ENCODE results near the gene PTPN7.

PTPN7 gene

GRCh38 chr1:202140833-202141232 lies 19.6 kb downstream of the PTPN7 start:
- no peak for TF ChIP-seq CTCF (IDR thresholded peaks at IDR 0.05; ENCODE audit: poor library complexity, severe bottlenecking)
- DNase-seq (ENCODE audit: low spot score) = no peak
- Histone ChIP-seq H3K4me3 (ENCODE audit: severe bottlenecking) (no peak overlapping the region), H3K4me1 (ENCODE audit: insufficient read depth, poor library complexity, severe bottlenecking) (no peaks in the 10 kb centered on the region), H3K9me3 (ENCODE audit: severe bottlenecking) (no peaks in the 10 kb centered on the region), H3K27me3 (ENCODE audit: insufficient read depth, poor library complexity, severe bottlenecking) (no peaks in the 10 kb centered on the region), H3K27ac (ENCODE audit: poor library complexity, severe bottlenecking) (no peak overlapping the region), H3K36me3 (ENCODE audit: low read depth) (peaks cover 22% of the 10 kb centered on the region)
- no peak for ATAC-seq (ENCODE audit: low read depth)

GRCh38 chr1:202135221-202135721 lies 25.1 kb downstream of the PTPN7 start:
- DNase-seq (ENCODE audit: low spot score) (no peak), ATAC-seq (ENCODE audit: low read depth) (peak; percentile 79)
- no peak overlapping the region for H3K4me3 ChIP-seq (ENCODE audit: severe bottlenecking)
- H3K27ac ChIP-seq (ENCODE audit: poor library complexity, severe bottlenecking) = no peak overlapping the region
- no peaks in the 10 kb centered on the region for H3K9me3 ChIP-seq (ENCODE audit: severe bottlenecking)
- no peaks in the 10 kb centered on the region for H3K27me3 ChIP-seq (ENCODE audit: insufficient read depth, poor library complexity, severe bottlenecking)
- peak; percentile 88 for TF ChIP-seq CTCF (IDR thresholded peaks at IDR 0.05; ENCODE audit: poor library complexity, severe bottlenecking)
- peaks cover 38% of the 10 kb centered on the region for H3K36me3 ChIP-seq (ENCODE audit: low read depth)
- no peaks in the 10 kb centered on the region for H3K4me1 ChIP-seq (ENCODE audit: insufficient read depth, poor library complexity, severe bottlenecking)

GRCh38 chr1:202134645-202135172 lies 25.7 kb downstream of the PTPN7 start:
- no peak overlapping the region for H3K4me3 ChIP-seq (ENCODE audit: severe bottlenecking)
- TF ChIP-seq CTCF (IDR thresholded peaks at IDR 0.05; ENCODE audit: poor library complexity, severe bottlenecking) = no peak
- no peaks in the 10 kb centered on the region for H3K9me3 ChIP-seq (ENCODE audit: severe bottlenecking)
- ATAC-seq (ENCODE audit: low read depth) (no peak), DNase-seq (ENCODE audit: low spot score) (no peak)
- peaks cover 38% of the 10 kb centered on the region for H3K36me3 ChIP-seq (ENCODE audit: low read depth)
- H3K4me1 ChIP-seq (ENCODE audit: insufficient read depth, poor library complexity, severe bottlenecking) = no peaks in the 10 kb centered on the region
- H3K27ac ChIP-seq (ENCODE audit: poor library complexity, severe bottlenecking) = no peak overlapping the region
- H3K27me3 ChIP-seq (ENCODE audit: insufficient read depth, poor library complexity, severe bottlenecking) = no peaks in the 10 kb centered on the region

GRCh38 chr1:202133989-202134388 lies 26.4 kb downstream of the PTPN7 start:
- ATAC-seq (ENCODE audit: low read depth) (no peak), DNase-seq (ENCODE audit: low spot score) (no peak)
- no peak for TF ChIP-seq CTCF (IDR thresholded peaks at IDR 0.05; ENCODE audit: poor library complexity, severe bottlenecking)
- Histone ChIP-seq H3K27ac (ENCODE audit: poor library complexity, severe bottlenecking) (no peak overlapping the region), H3K4me3 (ENCODE audit: severe bottlenecking) (no peak overlapping the region), H3K27me3 (ENCODE audit: insufficient read depth, poor library complexity, severe bottlenecking) (no peaks in the 10 kb centered on the region), H3K36me3 (ENCODE audit: low read depth) (peaks cover 38% of the 10 kb centered on the region), H3K9me3 (ENCODE audit: severe bottlenecking) (no peaks in the 10 kb centered on the region), H3K4me1 (ENCODE audit: insufficient read depth, poor library complexity, severe bottlenecking) (no peaks in the 10 kb centered on the region)

- Histone ChIP-seq H3K4me1 (ENCODE audit: insufficient read depth, poor library complexity, severe bottlenecking) (no peaks in the 10 kb centered on the region), H3K36me3 (ENCODE audit: low read depth) (peaks cover 36% of the 10 kb centered on the region), H3K4me3 (ENCODE audit: severe bottlenecking) (no peak overlapping the region), H3K27ac (ENCODE audit: poor library complexity, severe bottlenecking) (no peak overlapping the region), H3K9me3 (ENCODE audit: severe bottlenecking) (no peaks in the 10 kb centered on the region), H3K27me3 (ENCODE audit: insufficient read depth, poor library complexity, severe bottlenecking) (no peaks in the 10 kb centered on the region)
- no peak for TF ChIP-seq CTCF (IDR thresholded peaks at IDR 0.05; ENCODE audit: poor library complexity, severe bottlenecking)
- ATAC-seq (ENCODE audit: low read depth) (no peak), DNase-seq (ENCODE audit: low spot score) (no peak)
Observed at GRCh38 chr1:202133496-202133895, 26.9 kb downstream of the PTPN7 start.
